ENCODE data around the gene SENP1.
"Not testable (repeated sequence)": the region's sequence is repeated elsewhere in the genome, so short reads cannot be mapped to it uniquely, and the experiment has no call there.

SENP1 gene

GRCh38 chr12:48129376-48129775 lies 23.5 kb upstream of the SENP1 start:
- Histone ChIP-seq H2AFZ (ENCODE audit: low read depth) (no peak overlapping the region), H3K9ac (no peak overlapping the region), H3K4me1 (ENCODE audit: low read depth, poor library complexity, severe bottlenecking) (peaks cover 17% of the 10 kb centered on the region), H3K36me3 (ENCODE audit: insufficient read depth) (peaks cover 13% of the 10 kb centered on the region; the same call in 1 of the 2 replicates), H3K4me2 (no peak overlapping the region), H3K4me3 (IDR thresholded peaks at IDR 0.05; ENCODE audit: insufficient read depth, low read depth, low read length) (no peak overlapping the region), H3K79me2 (ENCODE audit: insufficient read depth, low read depth) (peaks cover 4% of the 10 kb centered on the region; the same call in 1 of the 2 replicates), H3K27me3 (ENCODE audit: insufficient read depth, low read depth) (no peaks in the 10 kb centered on the region), H4K20me1 (ENCODE audit: insufficient read depth) (no peaks in the 10 kb centered on the region), H3K27ac (no peak overlapping the region)
- TF ChIP-seq CTCF (conservative IDR thresholded peaks at IDR 0.05; ENCODE audit: low read depth, low read length), result no peak

DNA sequence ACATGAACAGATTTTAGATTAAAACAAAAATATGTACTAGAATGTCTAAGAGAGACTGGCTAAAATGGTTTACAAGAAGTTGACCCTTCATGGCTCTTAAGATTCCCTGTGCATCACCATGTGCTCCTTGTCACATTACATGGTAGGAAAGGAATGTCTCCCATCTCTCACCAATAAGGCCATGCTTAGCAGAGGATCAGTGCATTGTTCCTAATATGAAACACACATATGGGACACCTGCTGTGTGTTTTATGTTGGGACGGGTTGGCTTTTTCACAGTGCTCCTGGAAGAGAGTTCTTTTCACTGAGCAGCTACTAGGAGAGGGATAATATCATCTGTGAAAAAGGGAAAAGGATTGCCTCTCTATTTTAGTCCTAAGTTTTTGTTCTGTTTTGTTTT lies 22.9 kb upstream of the SENP1 start:
- H3K4me2 ChIP-seq, result no peak overlapping the region
- H3K79me2 ChIP-seq (ENCODE audit: insufficient read depth, low read depth), result peaks cover 4% of the 10 kb centered on the region; the same call in 1 of the 2 replicates
- no peaks in the 10 kb centered on the region for H4K20me1 ChIP-seq (ENCODE audit: insufficient read depth)
- no peak for TF ChIP-seq CTCF (conservative IDR thresholded peaks at IDR 0.05; ENCODE audit: low read depth, low read length)
- H3K9ac ChIP-seq, result no peak overlapping the region
- H3K27ac ChIP-seq, result no peak overlapping the region
- peaks cover 13% of the 10 kb centered on the region; the same call in 1 of the 2 replicates for H3K36me3 ChIP-seq (ENCODE audit: insufficient read depth)
- no peak overlapping the region for H2AFZ ChIP-seq (ENCODE audit: low read depth)
- H3K27me3 ChIP-seq (ENCODE audit: insufficient read depth, low read depth), result no peaks in the 10 kb centered on the region
- H3K4me1 ChIP-seq (ENCODE audit: low read depth, poor library complexity, severe bottlenecking), result peaks cover 17% of the 10 kb centered on the region
- H3K4me3 ChIP-seq (IDR thresholded peaks at IDR 0.05; ENCODE audit: insufficient read depth, low read depth, low read length), result no peak overlapping the region

DNA sequence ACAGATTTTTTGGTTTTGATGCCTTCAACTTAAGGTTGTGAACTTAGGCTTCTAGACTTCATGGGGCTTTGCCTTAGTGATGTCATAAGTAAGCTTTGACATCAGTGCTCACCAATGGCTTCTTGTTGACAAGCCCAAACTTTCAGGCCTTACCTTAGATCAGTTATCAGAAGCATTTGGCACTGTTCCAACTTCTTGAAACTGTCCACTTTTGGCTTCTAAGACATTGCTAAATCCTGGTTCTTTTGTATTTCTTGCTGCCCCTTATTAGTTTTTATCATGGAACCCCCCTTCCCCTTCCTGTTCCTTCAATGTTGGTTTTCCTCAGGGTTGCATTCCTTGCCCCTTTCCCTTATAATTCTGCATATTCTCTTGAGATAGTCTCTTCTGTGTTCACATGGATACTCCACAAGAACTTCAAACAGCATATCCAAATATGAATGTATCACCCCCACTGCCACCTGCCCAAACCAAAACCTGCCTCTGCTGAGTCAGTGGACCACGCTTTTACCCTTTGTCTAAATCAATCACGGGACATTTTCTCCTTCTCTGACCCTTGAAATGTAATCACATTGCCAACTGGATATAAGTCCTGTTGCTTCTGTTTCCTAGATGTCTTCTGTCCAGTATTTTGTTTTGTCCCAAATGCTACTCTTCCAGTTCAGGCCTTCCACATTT lies 21.2 kb upstream of the SENP1 start:
- no peaks in the 10 kb centered on the region for H4K20me1 ChIP-seq (ENCODE audit: insufficient read depth)
- H3K36me3 ChIP-seq (ENCODE audit: insufficient read depth), result peaks cover 19% of the 10 kb centered on the region; the same call in 1 of the 2 replicates
- no peak overlapping the region for H2AFZ ChIP-seq (ENCODE audit: low read depth)
- H3K9ac ChIP-seq, result no peak overlapping the region
- no peaks in the 10 kb centered on the region for H3K27me3 ChIP-seq (ENCODE audit: insufficient read depth, low read depth)
- peaks cover 17% of the 10 kb centered on the region for H3K4me1 ChIP-seq (ENCODE audit: low read depth, poor library complexity, severe bottlenecking)
- H3K4me3 ChIP-seq (IDR thresholded peaks at IDR 0.05; ENCODE audit: insufficient read depth, low read depth, low read length), result no peak overlapping the region
- no peak overlapping the region for H3K4me2 ChIP-seq
- H3K79me2 ChIP-seq (ENCODE audit: insufficient read depth, low read depth), result peaks cover 9% of the 10 kb centered on the region
- no peak overlapping the region for H3K27ac ChIP-seq
- TF ChIP-seq CTCF (conservative IDR thresholded peaks at IDR 0.05; ENCODE audit: low read depth, low read length), result no peak

- H3K79me2 ChIP-seq (ENCODE audit: insufficient read depth, low read depth), result peaks cover 20% of the 10 kb centered on the region
- H3K36me3 ChIP-seq (ENCODE audit: insufficient read depth), result peaks cover 15% of the 10 kb centered on the region; the same call in 1 of the 2 replicates
- no peak for TF ChIP-seq CTCF (conservative IDR thresholded peaks at IDR 0.05; ENCODE audit: low read depth, low read length)
Measured at GRCh38 chr12:48125985-48126384, 20.1 kb upstream of the SENP1 start.

DNA sequence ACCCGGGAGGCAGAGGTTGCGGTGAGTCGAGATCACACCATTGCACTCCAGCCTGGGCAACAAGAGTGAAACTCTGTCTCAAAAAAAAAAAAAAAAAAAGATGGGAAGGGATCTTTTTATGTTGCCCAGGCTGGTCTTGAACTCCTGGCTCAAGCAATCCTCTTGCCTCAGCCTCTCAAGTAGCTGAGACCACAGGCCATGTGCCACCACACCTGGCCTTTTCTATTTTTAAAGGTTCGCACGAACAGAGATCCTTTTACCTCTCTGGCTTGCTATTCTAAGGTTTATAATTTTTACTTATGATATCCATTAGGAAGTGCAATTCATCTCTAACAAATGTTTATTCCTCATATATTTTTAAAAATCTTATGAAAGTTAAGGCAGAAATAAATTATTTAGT lies 19.7 kb upstream of the SENP1 start:
- Histone ChIP-seq H3K4me1 (ENCODE audit: low read depth, poor library complexity, severe bottlenecking) (peaks cover 22% of the 10 kb centered on the region), H3K36me3 (ENCODE audit: insufficient read depth) (peaks cover 13% of the 10 kb centered on the region; the same call in 1 of the 2 replicates), H3K79me2 (ENCODE audit: insufficient read depth, low read depth) (peaks cover 25% of the 10 kb centered on the region)
- H3K27me3 ChIP-seq (ENCODE audit: insufficient read depth, low read depth); H3K27ac ChIP-seq; H3K4me2 ChIP-seq; H3K9ac ChIP-seq; H3K4me3 ChIP-seq (IDR thresholded peaks at IDR 0.05; ENCODE audit: insufficient read depth, low read depth, low read length); H4K20me1 ChIP-seq (ENCODE audit: insufficient read depth); H2AFZ ChIP-seq (ENCODE audit: low read depth): not testable (repeated sequence)

More at GRCh38 chr12:48125985-48126384, 20.1 kb upstream of the SENP1 start:
- H3K27ac ChIP-seq, result no peak overlapping the region
- no peak overlapping the region for H3K9ac ChIP-seq
- H3K4me1 ChIP-seq (ENCODE audit: low read depth, poor library complexity, severe bottlenecking), result peaks cover 18% of the 10 kb centered on the region
- H4K20me1 ChIP-seq (ENCODE audit: insufficient read depth), result no peaks in the 10 kb centered on the region
- no peak overlapping the region for H2AFZ ChIP-seq (ENCODE audit: low read depth)
- no peak overlapping the region for H3K4me3 ChIP-seq (IDR thresholded peaks at IDR 0.05; ENCODE audit: insufficient read depth, low read depth, low read length)
- H3K4me2 ChIP-seq, result no peak overlapping the region
- no peaks in the 10 kb centered on the region for H3K27me3 ChIP-seq (ENCODE audit: insufficient read depth, low read depth)
